Neural cell (in vitro differentiated cells): ENCODE data around the gene AQP10. TPM values are rescaled to one million over a fixed set of nuclear protein-coding genes. Genes with fewer than 3 reads are reported as not detected.
"Not testable (repeated sequence)": the region's sequence is repeated elsewhere in the genome, so short reads cannot be mapped to it uniquely, and the experiment has no call there.

Experiments
- H2AFZ ChIP-seq: fragments of 200-600, 300-800 bp; sonication (generic), shearing (Covaris generic); 2 replicates; pipeline ENCODE4 v1.6.0; 2014; ENCODE audit warnings: low read depth, mild to moderate bottlenecking, antibody characterized with exemption, low read length, moderate library complexity
- H3F3A ChIP-seq: fragments of 200-600 bp; shearing (Covaris generic); 2 replicates; pipeline ENCODE4 v1.6.1; 2016; ENCODE audit warnings: mild to moderate bottlenecking, moderate library complexity, mixed read lengths, antibody characterized with exemption, low read length; ENCODE audit not compliant: insufficient read depth, poor library complexity, severe bottlenecking
- H3K27ac ChIP-seq: fragments of 200-600, 300-800 bp; sonication (generic), shearing (Covaris generic); 2 replicates; pipeline ENCODE4 v1.5.1; 2014; ENCODE audit warnings: mild to moderate bottlenecking, low read length, moderate library complexity
- H3K27me3 ChIP-seq: fragments of 300-800, 200-600 bp; sonication (generic), shearing (Covaris generic); 2 replicates; pipeline ENCODE4 v1.6.0; 2014; ENCODE audit warnings: mild to moderate bottlenecking, low read depth, low read length, moderate library complexity; ENCODE audit not compliant: insufficient read depth
- H3K36me3 ChIP-seq: fragments of 300-800, 200-600 bp; sonication (generic), shearing (Covaris generic); 2 replicates; pipeline ENCODE4 v1.5.1; 2014; ENCODE audit warnings: mild to moderate bottlenecking, antibody characterized with exemption, low read length, moderate library complexity; ENCODE audit not compliant: insufficient read depth
- H3K4me2 ChIP-seq: fragments of 300-800, 200-600 bp; sonication (generic), shearing (Covaris generic); 2 replicates; pipeline ENCODE4 v1.6.0; 2014; ENCODE audit warnings: mild to moderate bottlenecking, low read length
- H3K4me3 ChIP-seq: fragments of 300-800, 200-600 bp; sonication (generic), shearing (Covaris generic); 2 replicates; pipeline ENCODE4 v1.5.1; 2014; ENCODE audit warnings: mild to moderate bottlenecking, low read length, moderate library complexity
- H3K79me2 ChIP-seq: fragments of 200-600 bp; shearing (Covaris generic); replicated peaks from 2 replicates; pipeline ENCODE4 v1.6.0; 2014; ENCODE audit warnings: mild to moderate bottlenecking, low read length, moderate library complexity; ENCODE audit not compliant: insufficient read depth
- H3K9ac ChIP-seq: fragments of 300-800, 200-600 bp; sonication (generic), shearing (Covaris generic); 2 replicates; pipeline ENCODE4 v1.6.1; 2016; ENCODE audit warnings: mild to moderate bottlenecking, low read length, mixed read lengths
- H3K9me2 ChIP-seq: fragments of 200-600 bp; shearing (Covaris generic); 2 replicates; pipeline ENCODE4 v1.6.1; 2016; ENCODE audit warnings: mild to moderate bottlenecking, low read length, mixed read lengths; ENCODE audit not compliant: insufficient read depth
- H3K9me3 ChIP-seq: fragments of 200-600, 300-800 bp; sonication (generic), shearing (Covaris generic); 2 replicates; pipeline ENCODE4 v1.6.1; 2016; ENCODE audit warnings: mild to moderate bottlenecking, mixed run types, low read length, moderate library complexity, mixed read lengths
- H4K20me1 ChIP-seq: fragments of 200-600 bp; shearing (Covaris generic); 2 replicates; pipeline ENCODE4 v1.6.1; 2016; ENCODE audit warnings: mild to moderate bottlenecking, mixed run types; ENCODE audit not compliant: insufficient read depth
- EZH2 ChIP-seq: fragments of 200-600, 300-800 bp; shearing (Covaris generic), sonication (generic); IDR thresholded peaks from 2 replicates; pipeline ENCODE4 v1.6.1; 2014; ENCODE audit warnings: antibody characterized with exemption, low read length, borderline replicate concordance, mild to moderate bottlenecking; ENCODE audit not compliant: insufficient read depth, poor library complexity, severe bottlenecking
- POLR2AphosphoS5 ChIP-seq: IDR thresholded peaks from 2 replicates; pipeline ENCODE4 v1.6.1; 2012
- RAD21 ChIP-seq: fragments of 450-650 bp; conservative IDR thresholded peaks from 2 replicates; pipeline ENCODE4 v1.6.1; 2014; ENCODE audit warnings: antibody characterized with exemption, mild to moderate bottlenecking, moderate library complexity
- SMC3 ChIP-seq: fragments of 450-650 bp; conservative IDR thresholded peaks from 2 replicates; pipeline ENCODE4 v1.6.1; 2014; ENCODE audit warnings: antibody characterized with exemption, mild to moderate bottlenecking, moderate library complexity; ENCODE audit not compliant: poor library complexity
- TAF1 ChIP-seq: IDR thresholded peaks from 2 replicates; pipeline ENCODE4 v1.6.1; 2012; ENCODE audit warnings: low read depth
- polyA plus RNA-seq: library from polyadenylated mRNA; depleted of rRNA; stranded (reverse); fragments of >200 nt; gene quantifications from 2 replicates; pipeline ENCODE4 v1.2.3, GENCODE V29; 2014
- TF ChIP-seq, protein P1 (sequence below): fragments of 450-650 bp; IDR thresholded peaks from 2 replicates; pipeline ENCODE4 v1.5.1; 2014; ENCODE audit warnings: antibody characterized with exemption, mild to moderate bottlenecking, moderate library complexity; ENCODE audit not compliant: poor library complexity, severe bottlenecking
- TF ChIP-seq, protein P2 (sequence below): IDR thresholded peaks from 2 replicates; pipeline ENCODE4 v1.6.1; 2012; ENCODE audit warnings: borderline replicate concordance

Gene AQP10
- polyA plus RNA-seq, 1 donor from 2014 or later, result not detected

DNA sequence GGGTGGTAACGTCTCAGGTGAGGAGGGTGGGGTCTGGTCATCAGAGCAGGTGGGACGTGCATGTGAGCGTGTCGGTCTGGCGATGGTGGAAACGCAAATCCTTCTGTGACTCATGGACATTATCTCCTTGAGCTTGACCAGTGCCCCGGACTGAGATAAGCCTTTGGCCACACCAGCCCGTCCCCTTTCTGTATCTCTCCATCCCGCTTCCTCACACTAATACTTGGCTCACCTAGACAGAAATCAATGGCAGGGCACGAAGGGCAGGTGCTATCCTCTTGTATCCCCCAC, 7.9 kb upstream of the AQP10 start:
- TF ChIP-seq, protein P1, sequence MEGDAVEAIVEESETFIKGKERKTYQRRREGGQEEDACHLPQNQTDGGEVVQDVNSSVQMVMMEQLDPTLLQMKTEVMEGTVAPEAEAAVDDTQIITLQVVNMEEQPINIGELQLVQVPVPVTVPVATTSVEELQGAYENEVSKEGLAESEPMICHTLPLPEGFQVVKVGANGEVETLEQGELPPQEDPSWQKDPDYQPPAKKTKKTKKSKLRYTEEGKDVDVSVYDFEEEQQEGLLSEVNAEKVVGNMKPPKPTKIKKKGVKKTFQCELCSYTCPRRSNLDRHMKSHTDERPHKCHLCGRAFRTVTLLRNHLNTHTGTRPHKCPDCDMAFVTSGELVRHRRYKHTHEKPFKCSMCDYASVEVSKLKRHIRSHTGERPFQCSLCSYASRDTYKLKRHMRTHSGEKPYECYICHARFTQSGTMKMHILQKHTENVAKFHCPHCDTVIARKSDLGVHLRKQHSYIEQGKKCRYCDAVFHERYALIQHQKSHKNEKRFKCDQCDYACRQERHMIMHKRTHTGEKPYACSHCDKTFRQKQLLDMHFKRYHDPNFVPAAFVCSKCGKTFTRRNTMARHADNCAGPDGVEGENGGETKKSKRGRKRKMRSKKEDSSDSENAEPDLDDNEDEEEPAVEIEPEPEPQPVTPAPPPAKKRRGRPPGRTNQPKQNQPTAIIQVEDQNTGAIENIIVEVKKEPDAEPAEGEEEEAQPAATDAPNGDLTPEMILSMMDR, result no peak
- TF ChIP-seq TAF1 (no peak), EZH2 (no peak), RAD21 (no peak), SMC3 (no peak), POLR2AphosphoS5 (no peak)
- TF ChIP-seq, protein P2, sequence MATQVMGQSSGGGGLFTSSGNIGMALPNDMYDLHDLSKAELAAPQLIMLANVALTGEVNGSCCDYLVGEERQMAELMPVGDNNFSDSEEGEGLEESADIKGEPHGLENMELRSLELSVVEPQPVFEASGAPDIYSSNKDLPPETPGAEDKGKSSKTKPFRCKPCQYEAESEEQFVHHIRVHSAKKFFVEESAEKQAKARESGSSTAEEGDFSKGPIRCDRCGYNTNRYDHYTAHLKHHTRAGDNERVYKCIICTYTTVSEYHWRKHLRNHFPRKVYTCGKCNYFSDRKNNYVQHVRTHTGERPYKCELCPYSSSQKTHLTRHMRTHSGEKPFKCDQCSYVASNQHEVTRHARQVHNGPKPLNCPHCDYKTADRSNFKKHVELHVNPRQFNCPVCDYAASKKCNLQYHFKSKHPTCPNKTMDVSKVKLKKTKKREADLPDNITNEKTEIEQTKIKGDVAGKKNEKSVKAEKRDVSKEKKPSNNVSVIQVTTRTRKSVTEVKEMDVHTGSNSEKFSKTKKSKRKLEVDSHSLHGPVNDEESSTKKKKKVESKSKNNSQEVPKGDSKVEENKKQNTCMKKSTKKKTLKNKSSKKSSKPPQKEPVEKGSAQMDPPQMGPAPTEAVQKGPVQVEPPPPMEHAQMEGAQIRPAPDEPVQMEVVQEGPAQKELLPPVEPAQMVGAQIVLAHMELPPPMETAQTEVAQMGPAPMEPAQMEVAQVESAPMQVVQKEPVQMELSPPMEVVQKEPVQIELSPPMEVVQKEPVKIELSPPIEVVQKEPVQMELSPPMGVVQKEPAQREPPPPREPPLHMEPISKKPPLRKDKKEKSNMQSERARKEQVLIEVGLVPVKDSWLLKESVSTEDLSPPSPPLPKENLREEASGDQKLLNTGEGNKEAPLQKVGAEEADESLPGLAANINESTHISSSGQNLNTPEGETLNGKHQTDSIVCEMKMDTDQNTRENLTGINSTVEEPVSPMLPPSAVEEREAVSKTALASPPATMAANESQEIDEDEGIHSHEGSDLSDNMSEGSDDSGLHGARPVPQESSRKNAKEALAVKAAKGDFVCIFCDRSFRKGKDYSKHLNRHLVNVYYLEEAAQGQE, result no peak
- Histone ChIP-seq H3K27ac (no peak overlapping the region), H3K79me2 (no peaks in the 10 kb centered on the region), H3K4me3 (no peak overlapping the region), H3K9me3 (no peaks in the 10 kb centered on the region), H3K9me2 (no peaks in the 10 kb centered on the region), H2AFZ (no peak overlapping the region), H3K36me3 (no peaks in the 10 kb centered on the region), H3K9ac (no peak overlapping the region), H4K20me1 (no peaks in the 10 kb centered on the region), H3F3A (no peaks in the 10 kb centered on the region), H3K27me3 (no peaks in the 10 kb centered on the region), H3K4me2 (no peak overlapping the region)

DNA sequence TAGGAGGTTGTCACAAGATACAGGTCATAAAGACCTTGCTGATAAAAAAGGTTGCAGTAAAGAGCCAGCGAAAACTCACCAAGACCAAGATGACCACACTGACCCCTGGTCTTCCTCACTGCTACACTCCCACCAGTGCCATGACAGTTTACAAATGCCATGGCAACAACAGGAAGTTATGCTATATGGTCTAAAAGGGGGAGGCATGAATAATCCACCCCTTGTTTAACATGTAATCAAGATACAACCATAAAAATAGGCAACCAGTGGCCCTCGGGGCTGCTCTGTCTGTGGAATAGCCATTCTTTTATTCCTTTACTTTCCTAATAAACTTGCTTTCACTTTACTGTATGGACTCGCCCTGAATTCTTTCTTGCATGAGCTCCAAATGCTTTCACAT, 6.7 kb upstream of the AQP10 start:
- not testable (repeated sequence) for H3K4me3 ChIP-seq, H3K36me3 ChIP-seq, H3F3A ChIP-seq, H3K79me2 ChIP-seq, H3K27me3 ChIP-seq, H3K27ac ChIP-seq, H3K9ac ChIP-seq, H3K4me2 ChIP-seq, H3K9me2 ChIP-seq, H4K20me1 ChIP-seq, H2AFZ ChIP-seq, H3K9me3 ChIP-seq

DNA sequence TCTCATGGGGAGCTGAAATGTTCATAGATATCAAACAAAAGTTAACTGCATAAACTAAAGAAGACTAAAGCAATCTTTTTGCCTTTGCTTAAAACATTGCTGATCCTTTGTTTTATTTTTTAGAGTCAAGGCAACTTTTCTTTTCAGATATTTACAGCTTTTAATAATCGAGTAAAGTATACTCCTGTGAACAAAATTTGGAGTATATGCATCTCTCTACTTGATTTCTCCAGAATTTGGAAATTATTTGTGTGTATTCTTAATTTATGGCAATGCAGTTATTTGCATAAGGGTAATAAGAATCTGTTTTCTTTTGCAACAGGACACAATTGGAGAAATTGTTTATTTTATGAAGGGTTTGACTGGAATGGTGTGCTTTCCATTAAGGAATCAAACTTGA, 4.2 kb upstream of the AQP10 start:
- Histone ChIP-seq H3K4me2 (no peak overlapping the region), H3K27ac (no peak overlapping the region), H3K9me3 (no peaks in the 10 kb centered on the region), H3K9me2 (no peaks in the 10 kb centered on the region), H2AFZ (no peak overlapping the region), H3K36me3 (no peaks in the 10 kb centered on the region), H4K20me1 (no peaks in the 10 kb centered on the region), H3K27me3 (no peaks in the 10 kb centered on the region), H3K9ac (no peak overlapping the region), H3K4me3 (no peak overlapping the region), H3K79me2 (no peaks in the 10 kb centered on the region), H3F3A (no peaks in the 10 kb centered on the region)
- TF ChIP-seq, protein P1, result no peak
- TF ChIP-seq RAD21 (no peak), SMC3 (no peak)
